Left lung (tissue), 10 donors: ENCODE measurements around the gene MRPL37. TPM values are rescaled to one million over a fixed set of nuclear protein-coding genes. Genes with fewer than 3 reads are reported as not detected.

ENCODE experiments used
- ATAC-seq: fragments of 200-7000 bp; cut with Tn5 transposase; one replicate; pipeline ENCODE4 v1.9.1; 2020; ENCODE audit warnings: moderate library complexity
- DNase-seq, 4 donors: peaks; one replicate each; pipeline ENCODE4 v3.0.0-alpha.2; 2013 to 2020
- H3K27ac ChIP-seq, 2 donors: fragments of 200-600 bp; sonication (generic) in 1 of 2; one replicate each; pipeline versions ENCODE4 v1.5.0 to v1.8.0; 2020 to 2021
- H3K27me3 ChIP-seq, 2 donors: fragments of 200-600 bp; sonication (generic) in 1 of 2; one replicate each; pipeline versions ENCODE4 v1.5.0 to v1.8.0; 2020 to 2021
- H3K36me3 ChIP-seq, 2 donors: fragments of 200-600 bp; sonication (generic) in 1 of 2; one replicate each; pipeline versions ENCODE4 v1.5.0 to v1.8.0; 2020 to 2021
- H3K4me1 ChIP-seq, 2 donors: fragments of 200-600 bp; one replicate each; pipeline ENCODE4 v1.8.0; 2021
- H3K4me3 ChIP-seq, 2 donors: fragments of 200-600 bp; sonication (generic) in 1 of 2; one replicate each; pipeline versions ENCODE4 v1.5.0 to v1.8.0; 2020 to 2021; ENCODE audit warnings: mild to moderate bottlenecking in 1 of 2
- H3K9me3 ChIP-seq, 2 donors: fragments of 200-600 bp; sonication (generic) in 1 of 2; one replicate each; pipeline versions ENCODE4 v1.5.0 to v1.8.0; 2020 to 2021
- intact Hi-C, 2 donors: fragments of 100-400 bp; cut with DNase I; formaldehyde crosslinking; loops; one replicate each; pipeline versions ENCODE4 v1.11.2 to v1.14.2; 2022
- polyA plus RNA-seq, 6 donors: library from polyadenylated mRNA; unstranded; fragments of 120-200 nt; gene quantifications; one replicate each; pipeline ENCODE4 v1.2.1, GENCODE V29; 2013; ENCODE audit not compliant: insufficient read length in 6 of 6
- total RNA-seq, 2 donors: library from RNA; stranded (reverse); fragmentation: NEBNext Ultra II Directional; extraction: Animal tissue kit (Norgen Biotek cat#: 25700); gene quantifications; one replicate each; pipeline ENCODE4 v1.2.1, GENCODE V29; 2021
- TF ChIP-seq, protein P1 (sequence below), 2 donors: fragments of 200-600 bp; sonication (generic) in 1 of 2; IDR thresholded peaks; one replicate each; pipeline versions ENCODE4 v1.5.0 to v1.8.0; 2021; ENCODE audit warnings: antibody characterized with exemption in 2 of 2
- donor health status: DM: no; HTN: yes; CAD: no.
- donor health status: DM: no; HTN: no; CAD: no.

Gene MRPL37
- total and polyA plus RNA-seq, 8 donors = 55.5 to 68.4 (median 59.0) TPM

DNA sequence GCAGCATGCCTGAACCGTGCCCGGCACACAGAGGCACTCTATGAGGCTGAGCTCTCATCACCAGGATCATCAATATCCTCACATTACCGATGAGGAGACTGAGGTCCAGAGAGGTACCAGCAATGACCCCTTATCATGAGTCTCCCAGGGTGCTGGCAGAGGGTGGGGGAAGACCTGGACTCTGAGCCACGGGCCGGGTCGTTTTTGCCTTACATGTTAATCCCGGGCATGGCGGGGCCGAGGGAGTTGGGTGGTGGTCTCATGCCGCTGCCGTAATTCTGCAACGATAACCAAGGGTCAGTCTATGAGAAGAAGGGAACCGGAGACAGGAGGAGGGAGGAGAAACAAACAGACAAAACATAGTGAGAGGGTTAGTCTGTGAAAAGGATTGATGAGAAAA, 43.1 kb downstream of the MRPL37 start:
- H3K36me3 ChIP-seq = peaks cover 0 to 24% of the 10 kb centered on the region in 2 donors
- no peak for ATAC-seq
- no peak overlapping the region for H3K4me3 ChIP-seq
- H3K9me3 ChIP-seq = no peaks in the 10 kb centered on the region
- no peak for DNase-seq
- H3K4me1 ChIP-seq = peaks cover 0 to 5% of the 10 kb centered on the region in 2 donors
- TF ChIP-seq, protein P1, sequence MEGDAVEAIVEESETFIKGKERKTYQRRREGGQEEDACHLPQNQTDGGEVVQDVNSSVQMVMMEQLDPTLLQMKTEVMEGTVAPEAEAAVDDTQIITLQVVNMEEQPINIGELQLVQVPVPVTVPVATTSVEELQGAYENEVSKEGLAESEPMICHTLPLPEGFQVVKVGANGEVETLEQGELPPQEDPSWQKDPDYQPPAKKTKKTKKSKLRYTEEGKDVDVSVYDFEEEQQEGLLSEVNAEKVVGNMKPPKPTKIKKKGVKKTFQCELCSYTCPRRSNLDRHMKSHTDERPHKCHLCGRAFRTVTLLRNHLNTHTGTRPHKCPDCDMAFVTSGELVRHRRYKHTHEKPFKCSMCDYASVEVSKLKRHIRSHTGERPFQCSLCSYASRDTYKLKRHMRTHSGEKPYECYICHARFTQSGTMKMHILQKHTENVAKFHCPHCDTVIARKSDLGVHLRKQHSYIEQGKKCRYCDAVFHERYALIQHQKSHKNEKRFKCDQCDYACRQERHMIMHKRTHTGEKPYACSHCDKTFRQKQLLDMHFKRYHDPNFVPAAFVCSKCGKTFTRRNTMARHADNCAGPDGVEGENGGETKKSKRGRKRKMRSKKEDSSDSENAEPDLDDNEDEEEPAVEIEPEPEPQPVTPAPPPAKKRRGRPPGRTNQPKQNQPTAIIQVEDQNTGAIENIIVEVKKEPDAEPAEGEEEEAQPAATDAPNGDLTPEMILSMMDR (IDR thresholded peaks at IDR 0.05) = no peak
- no peak overlapping the region for H3K27ac ChIP-seq
- intact Hi-C loops = no loop called here
- H3K27me3 ChIP-seq = no peaks in the 10 kb centered on the region

DNA sequence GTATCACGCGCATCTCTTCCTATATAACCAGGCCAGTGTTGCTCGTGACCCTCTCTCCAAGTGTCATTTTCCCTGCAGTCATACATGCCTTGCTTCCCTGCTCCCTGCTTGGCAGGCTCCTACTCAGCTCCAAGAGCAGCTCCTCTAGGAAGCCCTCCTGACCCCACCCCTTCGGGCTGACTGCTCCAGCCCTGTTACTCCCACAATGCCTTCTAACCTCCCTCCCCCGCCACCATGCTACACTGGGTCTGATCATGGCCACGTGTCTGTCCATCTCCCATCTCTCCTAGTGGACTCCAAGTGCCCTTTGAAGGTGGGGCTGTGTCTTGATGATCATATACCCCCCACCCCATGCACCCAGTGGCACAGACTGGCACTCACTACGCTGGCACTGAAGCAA, 44.7 kb downstream of the MRPL37 start:
- intact Hi-C loops = no loop called here
- TF ChIP-seq, protein P1 (IDR thresholded peaks at IDR 0.05) = no peak
- no peaks in the 10 kb centered on the region for H3K9me3 ChIP-seq
- ATAC-seq (no peak), DNase-seq (peak in 1 of 4 donors; percentile 20)
- no peaks in the 10 kb centered on the region for H3K27me3 ChIP-seq
- H3K4me1 ChIP-seq = no peaks in the 10 kb centered on the region
- peaks cover 0 to 11% of the 10 kb centered on the region in 2 donors for H3K36me3 ChIP-seq
- H3K27ac ChIP-seq = no peak overlapping the region
- no peak overlapping the region for H3K4me3 ChIP-seq

DNA sequence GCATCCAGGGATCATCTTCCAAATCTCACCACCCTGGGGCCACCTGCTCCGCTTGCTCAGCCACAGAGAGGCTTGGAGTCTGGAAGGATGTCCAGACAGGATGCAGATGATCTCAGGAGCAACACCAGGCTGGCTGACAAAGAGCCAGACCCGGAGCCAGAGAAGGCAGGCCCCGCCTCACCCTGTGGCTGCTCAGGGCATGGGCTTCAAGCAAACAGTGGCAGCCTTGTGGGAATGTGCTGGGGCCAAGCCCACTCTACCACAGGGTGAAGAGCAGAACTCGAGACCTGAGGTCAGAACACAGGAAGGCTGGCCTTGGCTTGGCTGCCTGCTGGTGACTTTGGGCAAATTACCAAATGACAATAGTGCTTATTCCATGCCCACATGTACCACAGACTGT, 45.5 kb downstream of the MRPL37 start:
- intact Hi-C loops = no loop called here
- no peak for ATAC-seq
- peaks cover 0 to 11% of the 10 kb centered on the region in 2 donors for H3K36me3 ChIP-seq

DNA sequence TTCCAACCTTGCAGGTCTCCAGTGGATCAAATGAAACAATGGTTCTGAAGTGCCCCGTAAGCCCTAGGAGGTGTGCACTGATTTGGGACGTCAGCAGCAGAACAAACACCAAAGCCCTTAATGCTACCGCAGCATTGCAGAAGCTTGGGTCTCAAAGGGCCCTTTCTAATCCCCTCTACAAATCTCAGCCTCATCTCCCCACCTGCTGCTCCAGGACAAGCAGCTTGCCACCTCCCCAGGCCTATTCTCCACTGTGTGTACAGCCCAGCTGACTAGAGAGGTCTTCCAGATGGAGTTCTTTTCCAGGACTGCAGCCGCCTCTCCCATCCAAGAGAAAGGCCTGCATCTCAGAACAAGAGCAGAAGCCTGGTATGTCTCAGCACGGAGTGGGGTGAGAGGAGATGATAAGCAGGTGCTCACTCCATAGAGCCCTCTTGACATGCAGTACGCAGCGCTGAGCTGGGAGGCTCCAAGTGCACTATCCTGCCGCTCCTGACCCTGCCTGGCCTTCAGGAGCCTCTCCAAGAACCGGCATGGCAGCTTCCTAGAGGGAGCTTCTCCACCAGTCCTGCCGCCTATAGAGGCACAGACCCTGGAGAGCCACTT, 46.3 kb downstream of the MRPL37 start:
- peaks cover 0 to 16% of the 10 kb centered on the region in 2 donors for H3K36me3 ChIP-seq

More for the DNA sequence above, 45.5 kb downstream of the MRPL37 start:
- Histone ChIP-seq H3K27ac (no peak overlapping the region), H3K4me3 (no peak overlapping the region), H3K27me3 (no peaks in the 10 kb centered on the region), H3K4me1 (no peaks in the 10 kb centered on the region), H3K9me3 (no peaks in the 10 kb centered on the region)
- DNase-seq = peak in 1 of 4 donors; percentile 69
- TF ChIP-seq, protein P1 (IDR thresholded peaks at IDR 0.05) = no peak

DNA sequence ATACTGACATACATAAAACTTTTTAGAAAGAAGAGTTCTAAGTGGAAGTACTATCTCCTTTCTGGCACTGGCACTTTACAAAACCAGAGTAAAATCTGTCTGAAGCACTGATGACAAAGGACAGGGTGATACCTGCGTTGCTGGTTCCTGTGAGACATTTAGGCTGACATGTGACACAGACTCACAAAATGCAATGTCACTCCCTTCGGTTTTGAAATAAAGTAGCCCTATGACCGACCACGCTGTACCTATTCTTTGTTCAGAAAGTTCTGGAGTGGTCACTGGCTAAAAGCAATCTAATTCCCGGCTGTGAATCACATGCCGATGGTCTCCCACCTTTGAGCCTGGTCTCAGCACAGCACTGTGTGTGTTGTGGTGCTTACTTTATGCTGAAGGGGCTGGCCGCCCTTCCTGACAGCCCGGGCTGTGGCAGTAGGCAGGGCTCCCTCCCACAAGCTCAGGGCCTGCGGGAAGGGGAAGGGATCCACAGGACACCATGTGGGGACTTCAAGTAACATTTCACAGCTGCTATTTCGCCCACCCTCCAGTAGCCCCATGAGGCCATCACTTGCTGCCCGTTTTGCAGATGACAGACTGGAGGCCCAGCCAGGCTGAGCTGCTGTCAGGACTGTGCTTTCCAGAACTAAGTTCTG, 48.0 kb downstream of the MRPL37 start:
- intact Hi-C loops = no loop called here
- ATAC-seq (no peak), DNase-seq (peak in 1 of 4 donors; percentile 20)
- no peak overlapping the region for H3K27ac ChIP-seq
- H3K4me3 ChIP-seq = no peak overlapping the region
- H3K36me3 ChIP-seq = peaks cover 0 to 14% of the 10 kb centered on the region in 2 donors
- H3K4me1 ChIP-seq = no peaks in the 10 kb centered on the region
- no peaks in the 10 kb centered on the region for H3K9me3 ChIP-seq
- H3K27me3 ChIP-seq = no peaks in the 10 kb centered on the region
- TF ChIP-seq, protein P1 (IDR thresholded peaks at IDR 0.05) = no peak

More for the DNA sequence above, 46.3 kb downstream of the MRPL37 start:
- Histone ChIP-seq H3K27me3 (no peaks in the 10 kb centered on the region), H3K4me1 (no peaks in the 10 kb centered on the region), H3K4me3 (no peak overlapping the region), H3K9me3 (no peaks in the 10 kb centered on the region), H3K27ac (no peak overlapping the region)
- ATAC-seq (no peak), DNase-seq (peak in 1 of 4 donors; percentile 32)
- intact Hi-C loops = no loop called here
- TF ChIP-seq, protein P1 (IDR thresholded peaks at IDR 0.05) = no peak
